GM12892 (cell line): ENCODE measurements around the gene PLEKHA5.

Experiments used
- POLR2A ChIP-seq: IDR thresholded peaks from 2 replicates; pipeline ENCODE4 v1.6.1; 2011; ENCODE audit warnings: low read depth, low read length, control low read depth
- POLR2AphosphoS5 ChIP-seq: IDR thresholded peaks from 2 replicates; pipeline ENCODE4 v1.6.1; 2011; ENCODE audit warnings: low read depth, low read length, control low read depth
- TAF1 ChIP-seq: IDR thresholded peaks from 2 replicates; pipeline ENCODE4 v1.6.1; 2011; ENCODE audit warnings: low read depth, mild to moderate bottlenecking, control low read depth, low read length, borderline replicate concordance

GRCh38 chr12:19189522-19189921 is 60.0 kb downstream of the PLEKHA5 start:
- TF ChIP-seq POLR2AphosphoS5: no peak
- no peak for TF ChIP-seq POLR2A
- TF ChIP-seq TAF1: no peak
